G401.6 (cell line): ENCODE data around the gene UBE3D.
"Not testable (repeated sequence)": the region's sequence is repeated elsewhere in the genome, so short reads cannot be mapped to it uniquely, and the experiment has no call there.

Source experiments
- FAIRE-seq: peaks from 2 replicates; lab custom pipeline; 2012; peaks lifted over from hg19 to GRCh38; lab: Jason Lieb, UNC

UBE3D gene

GRCh38 chr6:82971877-82972460 lies 93.7 kb downstream of the UBE3D start:
- FAIRE-seq, result no peak

GRCh38 chr6:82970839-82971238 lies 94.8 kb downstream of the UBE3D start:
- FAIRE-seq, result no peak

- FAIRE-seq, result no peak
Measured at GRCh38 chr6:82968708-82969107, 96.9 kb downstream of the UBE3D start.

GRCh38 chr6:82963191-82963925 lies 102.3 kb downstream of the UBE3D start:
- no peak for FAIRE-seq

GRCh38 chr6:82959385-82959941 lies 106.2 kb downstream of the UBE3D start:
- FAIRE-seq, result no peak

GRCh38 chr6:82958551-82958950 lies 107.1 kb downstream of the UBE3D start:
- no peak for FAIRE-seq

GRCh38 chr6:82957868-82958245 lies 107.8 kb downstream of the UBE3D start:
- no peak for FAIRE-seq

- FAIRE-seq, result no peak
Measured at GRCh38 chr6:82957171-82957867, 108.3 kb downstream of the UBE3D start.

- no peak for FAIRE-seq
Measured at GRCh38 chr6:82955841-82956240, 109.8 kb downstream of the UBE3D start.

GRCh38 chr6:82954937-82955577 lies 110.6 kb downstream of the UBE3D start:
- FAIRE-seq, result no peak

GRCh38 chr6:82954356-82954755 lies 111.3 kb downstream of the UBE3D start:
- no peak for FAIRE-seq

GRCh38 chr6:82953871-82954270 lies 111.8 kb downstream of the UBE3D start:
- FAIRE-seq, result no peak

GRCh38 chr6:82951935-82952334 lies 113.7 kb downstream of the UBE3D start:
- no peak for FAIRE-seq

- no peak for FAIRE-seq
Measured at GRCh38 chr6:82951389-82951788, 114.3 kb downstream of the UBE3D start.

GRCh38 chr6:82930915-82931314 lies 134.7 kb downstream of the UBE3D start:
- not testable (repeated sequence) for FAIRE-seq

- no peak for FAIRE-seq
Measured at GRCh38 chr6:82924799-82925535, 140.7 kb downstream of the UBE3D start.

GRCh38 chr6:82921258-82921657 lies 144.4 kb downstream of the UBE3D start:
- no peak for FAIRE-seq

GRCh38 chr6:82917346-82918064 lies 148.1 kb downstream of the UBE3D start:
- no peak for FAIRE-seq

GRCh38 chr6:82915666-82916065 lies 150.0 kb downstream of the UBE3D start:
- FAIRE-seq, result no peak

- no peak for FAIRE-seq
Measured at GRCh38 chr6:82914511-82914910, 151.1 kb downstream of the UBE3D start.

- no peak for FAIRE-seq
Measured at GRCh38 chr6:82910820-82911219, 154.8 kb downstream of the UBE3D start.
